Activated T-cell treated with anti-CD3 and anti-CD28 coated beads for 48 hours (primary cell): ENCODE results near the gene RGP1.

Source experiments
- DNase-seq: peaks from one replicate; pipeline ENCODE4 v3.0.0-alpha.2; 2020; ENCODE audit warnings: low read depth

Gene RGP1, protein sequence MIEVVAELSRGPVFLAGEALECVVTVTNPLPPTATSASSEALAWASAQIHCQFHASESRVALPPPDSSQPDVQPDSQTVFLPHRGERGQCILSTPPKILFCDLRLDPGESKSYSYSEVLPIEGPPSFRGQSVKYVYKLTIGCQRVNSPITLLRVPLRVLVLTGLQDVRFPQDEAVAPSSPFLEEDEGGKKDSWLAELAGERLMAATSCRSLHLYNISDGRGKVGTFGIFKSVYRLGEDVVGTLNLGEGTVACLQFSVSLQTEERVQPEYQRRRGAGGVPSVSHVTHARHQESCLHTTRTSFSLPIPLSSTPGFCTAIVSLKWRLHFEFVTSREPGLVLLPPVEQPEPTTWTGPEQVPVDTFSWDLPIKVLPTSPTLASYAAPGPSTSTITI

DNA sequence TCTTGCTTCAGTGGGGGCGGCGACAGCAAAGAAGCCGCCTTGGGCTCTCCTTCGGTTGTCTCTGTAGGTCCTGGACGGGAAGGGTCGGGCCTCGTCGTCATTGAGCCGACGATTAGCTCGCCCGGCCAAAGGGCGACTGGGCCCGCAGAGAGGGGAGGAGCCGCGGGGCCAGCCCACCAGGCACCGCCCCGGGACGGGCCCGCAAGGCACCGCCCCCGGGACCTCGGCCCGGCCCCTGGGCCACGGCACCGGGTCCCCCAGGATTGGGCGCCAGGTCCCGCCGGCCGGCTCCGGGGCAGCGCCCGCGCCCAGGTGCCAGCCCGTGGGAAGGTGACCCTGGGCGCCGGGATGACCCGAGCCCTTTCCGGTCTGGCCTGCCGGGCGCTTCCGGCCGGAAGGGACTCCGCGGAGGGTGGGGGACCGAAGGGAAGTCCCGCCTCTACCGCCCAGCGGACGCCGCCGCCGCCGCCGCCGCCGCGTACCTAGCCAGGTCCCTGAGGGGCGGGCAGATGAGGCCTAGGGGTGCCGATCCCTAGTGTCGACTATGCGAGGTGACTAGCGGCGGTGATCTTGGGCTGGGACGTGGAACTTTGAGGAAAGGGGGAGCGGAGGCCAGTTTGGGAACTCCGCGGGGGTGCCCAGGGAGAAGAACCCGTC is at the start of gene RGP1, which contains the start of gene GBA2:
RGP1 (plus strand) TSS at position 430 of the 657 bp plus-strand sequence. CDS start 469 bp downstream, outside the sequence.
GBA2 (minus strand) TSS at position 371 of the 657 bp plus-strand sequence. CDS start 524 bp downstream, outside the sequence.
- DNase-seq, result peak; percentile 72

DNA sequence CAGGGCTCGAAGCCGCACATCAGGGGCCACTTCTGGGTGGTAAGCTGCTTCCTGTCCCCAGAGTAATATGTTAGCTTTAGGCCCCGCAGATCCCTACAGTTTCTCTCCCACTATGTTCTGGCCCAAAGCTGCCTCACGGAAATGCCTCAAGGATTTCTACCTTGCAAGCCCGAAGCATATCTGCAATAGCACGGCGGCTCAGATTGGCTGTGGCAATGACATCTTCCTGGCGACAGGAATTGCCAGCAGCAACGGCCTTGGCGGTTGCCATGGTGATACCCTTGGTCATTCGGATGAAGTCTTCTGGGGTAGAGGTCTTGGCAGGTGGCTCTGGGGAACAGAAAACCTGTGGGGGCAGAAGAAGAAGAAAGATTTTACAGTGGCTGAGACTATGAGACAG is 49.1 kb upstream of the RGP1 start:
- DNase-seq, result no peak

DNA sequence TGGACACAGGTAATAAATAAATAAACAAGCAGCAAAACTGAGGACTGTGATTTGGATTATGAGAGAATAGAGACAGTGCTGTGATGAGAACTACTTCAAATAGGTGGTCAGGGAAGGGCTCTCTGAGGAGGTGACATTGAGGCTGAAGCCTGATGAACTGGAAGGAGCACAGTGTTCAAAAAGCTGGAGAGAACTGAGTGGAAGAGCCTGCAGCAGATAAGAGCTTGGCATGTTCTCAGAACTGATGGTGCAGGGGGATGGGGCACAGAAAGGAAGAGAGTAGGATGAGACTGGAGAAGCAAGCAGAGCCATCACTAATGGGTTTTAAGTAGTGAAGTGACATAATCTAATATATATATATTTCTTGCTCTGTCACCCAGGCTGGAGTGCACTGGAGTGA is 48.1 kb upstream of the RGP1 start:
- no peak for DNase-seq

DNA sequence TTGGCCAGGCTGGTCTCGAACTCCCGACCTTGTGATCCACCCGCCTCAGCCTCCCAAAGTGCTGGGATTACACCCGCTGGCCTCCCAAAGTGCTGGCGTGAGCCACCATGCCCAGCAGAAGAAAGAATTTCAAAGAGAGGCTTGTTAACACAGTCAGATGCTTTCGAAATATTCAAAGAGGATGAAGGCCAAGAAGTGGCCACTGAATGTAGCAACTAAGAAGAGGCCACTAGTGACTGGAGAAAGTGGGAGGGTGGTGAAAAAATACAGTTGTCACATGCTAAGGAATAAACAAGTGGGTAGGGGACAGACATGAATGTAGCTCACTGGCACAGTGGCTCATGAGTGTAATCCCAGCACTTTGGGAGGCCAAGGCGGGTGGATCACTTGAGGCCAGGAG is 46.4 kb upstream of the RGP1 start:
- no peak for DNase-seq

DNA sequence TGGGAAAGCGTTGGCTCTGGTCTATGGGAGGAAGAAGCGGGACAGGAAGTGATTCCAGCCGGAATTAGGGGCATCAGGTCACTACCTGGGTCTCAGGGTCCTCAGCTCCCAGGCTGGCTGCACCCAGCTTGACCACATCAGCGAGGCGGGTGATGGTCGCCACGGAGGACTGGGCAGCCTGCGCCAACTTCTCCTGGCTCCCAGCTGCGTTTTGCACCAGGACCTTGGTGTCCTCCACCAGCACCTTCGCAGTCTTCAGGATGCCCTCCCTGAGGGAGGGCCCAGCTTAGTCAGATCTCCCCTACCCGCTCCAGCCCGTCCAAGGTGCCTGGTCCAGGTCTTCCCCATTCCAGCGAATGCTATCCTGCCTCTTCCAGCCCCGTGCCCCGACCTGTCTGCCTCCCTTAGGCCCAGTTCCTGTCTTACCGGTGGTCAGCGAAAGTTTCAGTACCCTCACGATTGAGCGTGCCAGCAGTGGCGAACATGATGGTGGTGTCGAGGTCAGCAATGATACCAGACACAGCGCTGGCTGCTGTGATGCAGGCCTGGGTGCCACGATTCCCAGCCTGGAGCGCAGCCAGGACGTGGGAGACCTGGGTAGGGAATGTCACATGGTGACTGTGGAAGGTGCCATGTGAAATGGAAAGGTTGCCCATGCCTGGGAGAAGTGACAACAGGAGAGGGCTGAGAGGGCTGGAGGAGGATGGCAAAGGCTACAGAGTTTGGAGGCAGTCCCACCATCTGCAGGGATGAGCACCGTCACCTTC is 45.0 kb upstream of the RGP1 start:
- DNase-seq, result no peak

DNA sequence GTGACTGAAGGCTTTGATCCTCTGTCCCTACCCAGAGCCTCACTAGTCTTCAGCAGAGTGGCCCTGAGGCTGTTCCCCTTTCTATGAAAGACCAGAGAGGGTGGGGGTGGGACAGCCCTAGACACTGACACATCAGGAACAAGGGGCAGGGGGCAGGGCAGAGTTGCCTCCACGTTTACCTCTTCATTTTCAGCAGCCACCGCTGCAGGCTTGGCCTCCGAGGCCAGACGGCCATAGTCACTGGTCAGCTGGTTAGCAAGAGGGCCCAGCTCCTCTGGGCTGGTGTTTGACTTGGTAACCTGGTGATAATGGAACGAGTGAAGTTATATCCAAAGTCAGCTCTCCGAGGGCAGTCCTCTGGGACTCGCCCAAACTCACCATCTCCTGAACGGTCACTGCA is 43.7 kb upstream of the RGP1 start:
- no peak for DNase-seq

DNA sequence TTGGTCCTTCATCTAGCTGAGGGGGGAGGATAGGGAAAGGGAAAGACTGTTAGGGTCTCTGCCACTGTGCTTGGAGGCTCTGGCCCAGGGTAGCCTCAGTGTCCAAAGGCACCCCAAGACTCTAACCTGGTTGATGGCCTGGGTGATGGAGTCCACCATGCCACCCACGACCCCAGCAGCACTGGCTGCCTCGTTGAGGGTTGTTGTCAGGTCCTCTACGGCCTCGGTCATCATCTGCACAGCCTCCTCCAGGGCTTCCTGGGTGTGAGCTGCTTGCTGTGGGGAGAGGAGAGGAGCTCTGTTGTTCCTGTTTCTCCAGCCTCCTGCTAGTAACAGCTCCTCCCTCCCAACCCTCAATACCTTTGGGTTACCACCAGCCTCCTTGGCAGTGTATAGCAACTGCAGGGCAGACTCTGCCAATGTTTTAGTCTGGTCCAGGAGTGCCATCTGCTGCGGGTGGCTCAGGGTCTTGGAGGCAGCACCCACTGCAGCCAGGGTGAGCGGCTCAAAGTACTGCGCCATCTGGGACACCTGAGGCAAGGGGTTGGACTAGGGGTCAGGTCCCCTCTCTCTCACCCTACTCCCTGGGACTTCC is 43.2 kb upstream of the RGP1 start:
- DNase-seq, result no peak

DNA sequence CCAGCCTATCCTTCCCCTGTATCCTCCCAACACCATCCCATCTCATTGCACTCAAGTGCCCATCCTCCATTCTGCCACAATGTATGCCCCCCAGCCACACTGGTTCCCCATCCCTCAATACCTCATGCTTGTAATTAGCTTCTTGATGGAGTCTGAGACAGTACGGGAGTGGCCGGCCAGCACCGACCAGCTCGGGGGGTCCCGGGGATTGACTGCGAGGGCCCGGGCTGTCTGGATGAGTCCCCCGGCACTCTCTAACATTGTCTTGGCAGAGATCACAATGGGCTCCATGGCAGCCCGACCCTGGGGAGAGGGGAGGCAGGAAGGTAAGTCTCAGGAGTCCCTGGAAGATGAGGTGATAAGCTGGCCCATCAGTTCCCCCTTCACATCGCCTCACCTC is 42.1 kb upstream of the RGP1 start:
- DNase-seq, result no peak

DNA sequence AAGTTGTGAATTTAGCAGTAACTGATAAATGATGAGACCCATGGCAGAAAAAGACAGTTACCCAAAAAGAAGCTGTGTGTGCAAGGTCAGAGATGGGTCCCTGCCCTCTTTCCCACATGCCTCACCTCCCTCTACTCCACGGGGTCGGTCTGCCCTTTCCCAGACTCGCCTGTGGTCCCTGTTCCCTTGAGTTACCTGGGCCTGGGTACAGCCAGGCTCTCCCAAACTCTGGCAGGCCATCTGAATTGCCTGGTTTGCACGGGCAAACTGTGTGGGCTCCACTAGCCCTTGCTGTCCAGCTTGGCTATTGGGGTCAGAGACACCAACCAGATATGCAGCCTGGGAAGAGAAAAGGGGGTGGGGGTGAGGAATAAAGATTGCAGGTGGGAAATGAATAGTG is 40.9 kb upstream of the RGP1 start:
- DNase-seq, result no peak

DNA sequence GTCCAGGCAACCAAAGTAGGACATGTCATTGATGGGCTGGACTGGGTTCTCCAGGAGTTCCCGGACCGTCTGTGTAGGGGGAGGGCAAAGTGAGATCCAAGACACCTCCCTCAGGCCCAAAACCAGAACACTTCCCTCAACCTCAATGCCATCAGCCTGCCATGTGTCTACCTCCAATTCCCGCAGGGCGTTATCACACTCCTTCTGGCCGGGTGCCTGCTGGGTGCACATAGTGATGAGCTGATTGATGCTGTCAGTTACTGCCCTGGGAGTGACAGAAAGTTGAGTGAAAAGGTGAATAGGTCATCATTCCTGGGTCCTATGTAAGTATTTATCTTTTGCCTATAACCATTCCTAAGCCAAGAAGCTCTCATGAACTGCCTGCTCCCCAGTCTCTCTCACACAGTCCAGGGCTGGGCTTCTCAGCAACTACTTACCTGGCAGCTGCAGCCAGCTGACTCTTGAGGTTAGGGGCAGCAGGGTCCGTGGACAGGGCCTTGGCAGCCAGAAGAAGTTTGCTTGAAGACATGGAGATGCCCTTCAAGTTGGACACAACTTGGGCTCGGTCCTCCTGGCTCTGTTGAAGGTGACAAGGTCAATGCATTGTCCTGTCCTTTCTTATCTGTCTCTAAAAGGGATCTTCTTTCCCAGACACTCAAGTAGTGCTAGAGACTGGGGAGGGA is 38.1 kb upstream of the RGP1 start:
- no peak for DNase-seq

DNA sequence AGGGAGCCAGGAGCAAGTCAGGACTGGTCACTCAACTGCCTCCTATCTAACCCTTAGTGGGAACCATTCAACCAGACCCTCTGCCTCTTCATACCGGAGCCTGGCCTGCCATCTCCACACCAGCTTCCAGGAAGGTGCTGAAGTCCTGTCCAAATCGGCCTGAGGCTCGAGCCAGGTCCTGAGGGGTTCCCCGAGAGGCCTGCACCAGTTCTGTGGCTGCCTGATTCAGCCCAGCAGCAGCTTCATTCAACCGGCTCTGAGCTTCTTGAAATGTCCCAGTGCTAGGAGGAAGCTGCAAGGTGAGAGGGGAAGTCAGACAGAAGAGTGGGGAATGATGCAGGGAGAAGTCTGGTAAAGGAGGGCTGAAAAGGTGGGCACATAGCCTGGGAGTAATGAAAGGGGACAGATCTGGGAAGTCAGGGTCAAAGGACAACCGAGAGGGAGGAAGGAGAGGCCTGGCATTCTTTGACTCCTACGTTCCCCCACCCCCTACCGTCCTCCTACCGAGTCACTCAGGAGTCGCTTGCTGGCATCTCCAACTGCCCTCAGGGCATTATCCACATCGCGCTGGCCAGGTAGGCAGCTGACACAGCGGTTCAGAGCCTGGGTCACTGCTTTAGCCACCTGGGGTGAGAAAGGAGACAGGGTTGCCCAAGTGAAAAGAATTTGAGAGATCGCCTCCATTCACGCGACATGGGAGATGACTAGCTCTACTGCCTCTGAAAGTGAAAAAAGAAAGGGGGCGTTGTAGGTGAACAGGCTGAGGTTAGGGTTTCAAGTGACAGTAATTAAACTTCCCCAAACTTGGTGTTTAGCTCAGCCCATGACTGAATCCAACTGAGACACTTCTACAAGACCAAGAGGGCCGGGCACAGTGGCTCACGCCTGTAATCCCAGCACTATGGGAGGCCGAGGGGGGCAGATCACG is 37.3 kb upstream of the RGP1 start:
- no peak for DNase-seq

DNA sequence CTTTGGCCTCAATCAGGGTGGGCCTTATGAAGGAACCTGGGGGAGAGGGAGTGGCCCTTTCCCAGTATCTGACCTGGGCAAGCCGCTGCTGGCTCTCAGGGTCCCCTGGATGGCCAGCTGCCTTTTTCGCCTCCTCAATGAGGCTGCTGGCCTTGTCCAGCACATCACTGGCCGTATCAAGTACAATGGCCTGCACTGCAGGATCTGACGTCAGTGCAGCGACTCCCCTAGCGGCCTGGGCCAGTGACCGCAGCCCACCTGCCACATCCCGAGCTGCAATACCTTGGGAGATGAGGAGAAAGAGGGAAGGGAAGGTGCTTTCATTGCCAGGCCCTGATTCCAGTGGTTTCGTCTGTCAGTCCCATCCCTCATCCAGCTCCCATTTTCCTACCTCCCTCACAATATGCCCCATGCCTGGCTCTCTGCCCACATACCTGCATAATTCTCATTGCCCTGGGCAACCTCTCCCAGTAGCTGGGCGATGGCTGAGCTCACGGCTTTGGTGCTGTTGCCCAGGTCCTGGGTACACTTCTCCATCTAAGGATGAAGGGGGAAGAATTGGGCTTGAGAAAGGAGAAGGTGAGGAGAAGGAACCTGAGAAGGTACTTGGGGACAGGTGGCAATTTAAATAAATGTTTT is 36.2 kb upstream of the RGP1 start:
- DNase-seq, result no peak

DNA sequence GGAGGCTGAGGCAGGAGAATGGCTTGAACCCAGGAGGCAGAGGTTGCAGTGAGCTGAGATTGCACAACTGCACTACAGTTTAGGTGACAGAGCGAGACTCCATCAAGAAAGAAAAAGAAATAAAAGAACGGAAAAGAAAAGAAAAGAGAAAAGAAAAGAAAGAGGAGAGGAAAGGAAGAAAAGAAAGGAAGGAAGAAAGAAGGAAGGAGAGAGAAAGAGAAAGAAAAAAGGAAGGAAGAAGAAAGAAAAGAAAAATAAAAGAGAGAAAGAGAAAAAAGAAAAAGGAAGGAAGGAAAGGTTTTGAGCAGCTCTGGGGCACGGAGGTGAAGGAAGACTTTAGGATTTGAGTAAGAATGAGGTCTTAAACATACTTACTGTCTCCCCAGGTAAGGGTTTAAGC is 35.5 kb upstream of the RGP1 start:
- DNase-seq, result no peak

DNA sequence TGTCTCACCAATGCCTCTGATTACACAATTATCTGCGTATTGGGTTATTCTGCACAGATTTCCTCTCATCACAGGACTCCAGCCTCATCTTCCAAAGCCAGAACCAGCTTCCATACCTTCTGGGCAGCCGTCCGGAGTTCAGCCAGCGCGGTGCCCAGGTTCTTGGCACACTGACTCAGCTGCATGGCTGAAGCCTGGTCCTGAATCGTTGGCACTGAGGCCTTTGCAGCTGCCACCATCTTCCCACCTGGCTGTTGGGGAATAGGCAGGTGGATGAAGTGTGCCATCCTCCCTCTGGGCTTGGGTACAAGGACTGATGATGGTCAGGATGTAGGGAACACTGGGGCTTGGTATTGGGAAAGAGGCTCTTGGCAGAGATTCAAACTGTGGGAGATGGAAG is 35.0 kb upstream of the RGP1 start:
- DNase-seq, result no peak

DNA sequence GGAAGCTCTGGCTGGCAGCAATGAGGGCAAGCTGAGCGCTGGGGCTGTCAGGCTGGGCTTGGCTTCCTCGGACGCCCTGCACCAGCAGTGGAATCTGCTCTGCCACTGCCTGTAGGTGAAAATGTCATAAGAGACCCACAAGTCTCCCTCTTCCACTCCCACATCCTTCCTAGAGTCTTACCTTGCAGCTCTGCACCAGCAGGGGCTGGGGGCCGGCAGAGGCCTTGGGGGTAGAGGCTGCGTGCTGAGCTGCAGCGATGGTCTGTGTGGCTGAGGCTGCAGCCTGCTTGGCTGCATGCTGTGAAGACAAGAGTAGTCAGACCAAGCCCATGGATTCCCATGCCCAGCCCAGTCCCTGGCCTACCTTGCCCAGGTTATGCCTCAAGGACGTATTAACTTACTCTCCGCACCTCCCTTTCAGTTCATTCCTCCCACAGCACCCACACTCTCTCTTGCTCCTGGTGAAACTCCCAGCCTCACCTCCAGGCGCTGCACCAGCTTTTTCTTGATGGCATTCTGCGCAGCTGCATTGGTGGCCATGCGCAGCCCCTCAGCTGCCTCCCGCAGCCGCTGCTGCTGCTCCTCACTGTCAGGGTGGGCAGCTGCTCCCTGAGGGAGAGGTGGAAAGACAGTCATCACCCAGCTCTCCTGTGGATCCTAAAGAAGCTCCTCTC is 34.4 kb upstream of the RGP1 start:
- DNase-seq, result no peak

DNA sequence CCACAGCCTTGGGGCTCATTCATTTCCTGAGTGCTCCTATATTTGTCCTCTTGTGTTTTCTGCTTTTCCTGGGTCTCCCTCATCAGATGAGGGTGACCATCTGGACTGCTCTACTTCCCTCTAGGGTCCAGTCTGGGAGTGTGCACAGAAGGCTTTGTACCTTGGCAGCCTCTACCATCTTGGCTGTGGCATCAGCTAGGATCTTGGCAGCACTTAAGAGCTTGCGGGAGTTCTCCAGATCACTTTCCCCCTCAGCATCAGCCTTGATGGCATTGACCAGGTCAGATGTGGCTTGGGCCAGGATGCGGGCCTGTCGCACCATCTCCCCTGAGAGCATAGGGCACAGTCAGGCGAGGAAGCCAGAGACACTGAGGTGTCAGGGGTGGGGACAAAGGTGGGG is 32.9 kb upstream of the RGP1 start:
- no peak for DNase-seq

DNA sequence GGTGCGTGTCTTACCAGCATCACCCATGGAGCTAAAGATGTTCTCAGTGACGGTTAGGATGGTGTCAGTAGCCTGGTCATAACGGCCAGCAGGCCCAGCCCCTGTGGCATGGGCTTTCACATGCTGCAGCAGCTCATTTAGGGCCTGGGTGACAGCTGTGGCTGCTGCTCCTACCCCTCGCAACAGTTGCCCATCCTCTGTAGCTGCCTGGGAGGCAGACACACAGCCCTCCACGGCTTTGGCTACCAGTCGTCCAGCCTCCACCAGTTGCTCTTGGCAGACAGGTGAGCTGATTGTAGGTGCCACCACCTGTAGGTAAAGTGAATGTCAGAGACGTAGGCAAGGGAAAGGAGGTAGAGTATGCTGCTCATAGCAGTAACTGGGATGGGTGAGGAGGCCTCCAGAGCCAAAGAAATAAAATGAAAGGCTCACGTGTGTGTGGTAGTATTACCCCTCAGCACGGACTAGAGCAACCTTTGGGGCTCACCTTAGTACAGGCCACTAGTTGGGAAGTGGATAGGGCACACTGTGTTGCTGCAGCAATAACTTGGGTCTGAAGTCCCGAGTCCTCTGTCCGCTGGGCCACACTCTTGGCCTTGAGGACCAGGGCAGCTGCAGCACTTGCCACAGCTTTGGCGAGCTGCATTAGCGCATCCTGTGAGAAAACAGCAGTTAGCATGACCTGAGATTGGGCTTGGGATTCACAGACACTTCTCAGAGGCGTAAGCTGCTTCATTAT is 31.8 kb upstream of the RGP1 start:
- DNase-seq, result no peak

DNA sequence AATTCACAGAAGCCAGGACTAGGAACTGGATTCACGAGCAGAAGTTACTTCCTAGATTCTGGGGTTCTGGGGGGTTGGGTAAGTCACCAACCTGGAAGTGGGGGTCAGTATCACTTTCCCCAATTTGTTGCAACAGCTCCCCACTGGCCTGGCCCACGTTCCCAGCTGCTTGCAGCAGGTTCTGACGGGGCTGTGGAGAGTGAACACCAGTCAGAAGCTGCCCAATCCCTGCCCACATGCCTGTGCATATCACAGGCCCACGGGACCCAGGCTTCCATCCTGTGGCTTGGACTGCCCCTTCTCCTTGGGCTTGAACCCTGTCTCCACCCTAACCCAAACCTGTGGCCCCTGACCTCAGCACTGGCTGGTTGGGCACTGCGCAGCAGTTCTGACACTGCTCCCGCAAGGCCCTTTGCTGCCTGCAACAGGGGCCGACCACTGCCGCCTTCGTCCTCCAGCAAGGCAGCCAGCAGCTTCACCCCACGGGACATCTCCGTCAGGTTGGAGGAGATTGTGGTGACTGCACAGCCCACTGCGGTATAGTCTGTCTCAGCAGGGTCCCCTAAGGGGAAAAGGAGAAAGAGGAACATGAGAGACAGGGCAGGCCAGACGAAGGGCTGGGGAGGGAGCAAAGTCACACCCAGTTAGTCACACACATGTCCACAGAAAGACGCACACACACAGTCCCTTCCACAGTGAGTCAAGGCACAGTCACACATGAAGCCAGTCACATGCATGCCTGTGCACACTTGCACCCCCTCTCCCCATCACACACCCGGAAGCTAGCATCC is 30.2 kb upstream of the RGP1 start:
- DNase-seq, result no peak
